IMR-90 (cell line): ENCODE measurements around the gene NRP1. TPM values are rescaled to one million over a fixed set of nuclear protein-coding genes. Genes with fewer than 3 reads are reported as not detected.

Experiments
- FOS ChIP-seq: fragments of 150-350 bp; IDR thresholded peaks from 2 replicates; pipeline ENCODE4 v1.6.1; 2016; ENCODE audit warnings: low read depth, low read length
- MAZ ChIP-seq: IDR thresholded peaks from 2 replicates; pipeline ENCODE4 v1.6.1; 2012; ENCODE audit warnings: low read depth, mild to moderate bottlenecking, low read length, improper control_type of control experiment, moderate library complexity, borderline replicate concordance
- POLR2A ChIP-seq: IDR thresholded peaks from 2 replicates; pipeline ENCODE4 v1.6.1; 2012; ENCODE audit warnings: mild to moderate bottlenecking, low read depth, low read length
- polyA plus RNA-seq, 3 experiments: library from polyadenylated mRNA; depleted of rRNA; stranded (reverse); fragments of >200 nt; gene quantifications; 2 replicates each; pipeline ENCODE4 v1.2.3, GENCODE V29; 2012; ENCODE audit warnings: low replicate concordance in 1 of 3
- total RNA-seq: library from RNA; depleted of rRNA; stranded (reverse); fragments of >200 nt; gene quantifications from 2 replicates; pipeline ENCODE4 v1.2.3, GENCODE V29; 2012
- TF ChIP-seq, protein P1 (sequence below): fragments of 150-350 bp; IDR thresholded peaks from 2 replicates; pipeline ENCODE4 v1.6.1; 2017; ENCODE audit warnings: mild to moderate bottlenecking, antibody characterized with exemption, low read length, low read depth

NRP1 gene
- total and polyA plus RNA-seq, 2 of the 4 experiments (the other 2 are of a cell fraction) = 108 to 227 TPM

DNA sequence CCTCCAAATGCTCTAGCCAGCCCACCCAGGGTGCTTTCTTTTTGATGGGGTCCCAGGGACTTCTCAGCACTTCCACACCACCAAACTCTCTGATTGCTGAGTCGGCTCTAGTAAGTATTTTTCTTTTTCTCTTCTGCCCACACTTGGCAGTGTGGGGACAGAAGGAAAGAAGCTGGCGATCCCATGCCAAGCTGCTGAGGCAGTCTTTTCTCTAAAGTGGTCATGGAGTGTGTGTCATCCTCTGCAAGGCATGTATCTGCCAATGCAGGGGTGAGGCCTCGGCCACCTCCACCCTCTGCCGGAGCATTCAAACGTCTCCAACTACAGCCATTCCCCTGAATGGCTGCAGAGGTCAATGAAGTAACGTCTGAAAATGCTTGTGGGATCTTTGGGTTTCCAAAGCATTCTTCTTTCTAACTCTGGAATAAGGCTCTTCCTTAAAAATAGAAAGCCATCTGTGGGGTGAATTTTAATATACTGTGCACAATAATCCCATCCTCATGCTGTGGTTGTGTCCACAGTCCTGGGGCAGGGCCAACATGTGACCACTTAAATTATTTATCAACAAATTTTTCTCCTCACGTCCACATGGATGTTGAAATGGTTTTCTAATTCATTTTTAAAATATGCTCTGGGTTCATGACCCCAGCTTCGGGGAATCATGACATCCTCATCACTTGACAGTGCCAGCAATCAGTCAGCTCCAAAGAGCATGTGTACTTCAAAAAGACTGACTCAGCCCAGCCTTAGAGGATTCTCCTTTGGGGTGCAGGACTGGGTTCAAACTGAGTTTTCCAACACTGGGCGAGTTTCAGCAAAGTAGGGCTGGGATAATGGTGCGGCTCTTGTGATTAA, 205.1 kb downstream of the NRP1 start (continued):
- TF ChIP-seq, protein P1, sequence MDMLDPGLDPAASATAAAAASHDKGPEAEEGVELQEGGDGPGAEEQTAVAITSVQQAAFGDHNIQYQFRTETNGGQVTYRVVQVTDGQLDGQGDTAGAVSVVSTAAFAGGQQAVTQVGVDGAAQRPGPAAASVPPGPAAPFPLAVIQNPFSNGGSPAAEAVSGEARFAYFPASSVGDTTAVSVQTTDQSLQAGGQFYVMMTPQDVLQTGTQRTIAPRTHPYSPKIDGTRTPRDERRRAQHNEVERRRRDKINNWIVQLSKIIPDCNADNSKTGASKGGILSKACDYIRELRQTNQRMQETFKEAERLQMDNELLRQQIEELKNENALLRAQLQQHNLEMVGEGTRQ = no peak
- TF ChIP-seq FOS = peak; percentile 77
- TF ChIP-seq MAZ = peak; percentile 35; the same call in 1 of the 2 replicates
- TF ChIP-seq POLR2A = no peak
